Measurements from ENCODE around the gene DENND5B.
"Not testable (repeated sequence)": the region's sequence is repeated elsewhere in the genome, so short reads cannot be mapped to it uniquely, and the experiment has no call there.

The DENND5B gene

GRCh38 chr12:31390991-31391390 lies 199.9 kb downstream of the DENND5B start:
- DNase-seq (ENCODE audit: insufficient read length, low spot score) (no peak), FAIRE-seq (no peak)
- TF ChIP-seq CTCF (IDR thresholded peaks at IDR 0.05; ENCODE audit: insufficient read depth, missing control alignments) = no peak

DNA sequence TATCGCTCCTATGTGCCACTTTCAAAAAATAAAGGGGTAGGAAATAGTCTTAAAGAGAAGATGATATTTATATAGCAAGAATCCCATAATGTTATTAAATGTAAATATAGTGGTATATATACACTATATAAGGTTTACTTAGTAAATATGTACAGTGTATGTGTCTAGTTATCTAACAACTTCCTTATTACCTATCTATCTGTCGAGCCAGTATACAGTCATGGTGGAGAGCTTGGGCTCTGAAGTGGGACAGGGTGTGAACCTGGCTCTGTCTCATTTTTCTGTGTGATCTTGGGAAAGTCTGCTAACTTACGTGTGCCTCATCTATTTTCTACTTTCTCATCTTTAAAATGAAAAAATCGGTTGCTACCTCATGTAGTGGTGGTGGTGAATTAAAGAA lies 202.2 kb downstream of the DENND5B start:
- FAIRE-seq (no peak), DNase-seq (ENCODE audit: insufficient read length, low spot score) (no peak)
- no peak for TF ChIP-seq CTCF (IDR thresholded peaks at IDR 0.05; ENCODE audit: insufficient read depth, missing control alignments)

DNA sequence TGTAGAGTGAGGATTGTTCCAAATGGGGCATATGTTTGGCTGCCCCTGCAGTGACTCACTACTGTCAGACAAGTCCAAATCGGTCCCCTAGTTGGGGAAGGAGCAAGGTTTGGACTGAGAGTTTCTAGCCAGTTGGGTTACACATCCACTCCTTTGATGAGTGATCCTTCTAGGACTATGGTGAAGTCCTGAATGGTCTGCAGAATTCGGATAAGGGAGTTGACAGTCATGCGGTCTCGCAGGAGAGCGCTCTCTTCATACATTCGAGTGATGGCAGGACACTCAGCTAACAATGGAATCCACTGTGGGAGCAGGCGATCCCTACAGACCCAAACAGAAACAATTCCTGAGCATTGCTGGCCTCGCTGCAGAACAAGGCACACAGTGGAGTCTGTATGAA lies 203.5 kb downstream of the DENND5B start:
- no peak for TF ChIP-seq CTCF (IDR thresholded peaks at IDR 0.05; ENCODE audit: insufficient read depth, missing control alignments)
- DNase-seq (ENCODE audit: insufficient read length, low spot score) (no peak), FAIRE-seq (no peak)

DNA sequence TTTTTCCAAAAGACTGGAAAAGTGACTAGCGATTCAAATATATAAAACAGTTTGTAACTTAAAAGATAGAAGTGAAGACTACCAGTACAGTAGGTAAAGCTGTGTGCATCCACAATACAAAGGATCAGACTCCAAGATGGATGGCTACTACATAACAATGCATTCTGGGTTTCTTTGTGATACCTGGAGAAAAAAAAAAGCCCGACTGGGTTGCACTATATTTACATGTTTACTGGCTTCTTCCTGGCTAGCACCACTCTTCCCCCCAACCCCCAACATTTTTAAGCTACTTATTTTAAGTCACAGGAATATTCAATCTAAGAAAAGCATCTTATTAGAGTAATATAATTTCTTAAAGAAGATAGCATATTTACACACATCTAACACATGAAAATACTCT lies 203.9 kb downstream of the DENND5B start:
- no peak for DNase-seq (ENCODE audit: insufficient read length, low spot score)
- no peak for TF ChIP-seq CTCF (IDR thresholded peaks at IDR 0.05; ENCODE audit: insufficient read depth, missing control alignments)
- no peak for FAIRE-seq

DNA sequence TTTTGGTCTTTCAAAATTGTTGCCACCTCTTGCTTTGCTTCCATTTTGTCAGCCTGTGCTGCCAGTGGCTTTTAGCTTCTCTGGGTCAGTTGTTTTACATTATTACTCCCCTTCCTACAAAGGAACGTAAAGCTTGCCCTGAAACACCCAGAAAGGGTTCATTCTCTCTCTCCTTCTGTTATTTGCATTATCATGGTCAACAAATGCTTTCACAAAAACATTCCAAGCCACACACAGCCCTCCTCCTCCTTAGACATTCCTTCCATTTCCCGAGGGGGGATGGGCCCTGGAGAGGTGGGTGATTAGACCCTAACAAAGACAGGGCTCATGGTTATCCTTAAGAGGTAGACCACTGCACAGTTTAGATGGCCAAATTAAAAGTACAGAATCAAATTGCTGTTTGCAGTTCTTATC lies 204.6 kb downstream of the DENND5B start:
- no peak for TF ChIP-seq CTCF (IDR thresholded peaks at IDR 0.05; ENCODE audit: insufficient read depth, missing control alignments)
- DNase-seq (ENCODE audit: insufficient read length, low spot score) = no peak

DNA sequence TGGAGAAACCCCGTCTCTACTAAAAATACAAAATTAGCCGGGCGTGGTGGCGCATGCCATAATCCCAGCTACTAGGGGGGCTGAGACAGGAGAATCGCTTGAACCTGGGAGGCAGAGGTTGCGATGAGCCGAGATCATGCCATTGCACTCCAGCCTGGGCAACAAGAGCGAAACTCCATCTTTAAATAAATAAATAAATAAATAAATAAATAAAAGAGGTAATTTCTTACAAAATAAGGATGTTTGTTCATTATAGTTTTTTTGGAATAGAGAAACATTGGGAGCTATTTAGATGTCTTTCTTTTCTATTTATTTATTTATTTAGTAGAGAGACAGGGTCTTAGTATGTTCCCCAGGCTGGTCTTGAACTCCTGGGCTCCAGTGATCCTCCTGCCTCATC lies 213.7 kb downstream of the DENND5B start:
- FAIRE-seq; DNase-seq (ENCODE audit: insufficient read length, low spot score): not testable (repeated sequence)

More for the DNA sequence above, 204.6 kb downstream of the DENND5B start:
- FAIRE-seq = no peak

- not testable (repeated sequence) for FAIRE-seq; DNase-seq (ENCODE audit: insufficient read length, low spot score)
Measured at GRCh38 chr12:31375422-31375821, 215.5 kb downstream of the DENND5B start.

DNA sequence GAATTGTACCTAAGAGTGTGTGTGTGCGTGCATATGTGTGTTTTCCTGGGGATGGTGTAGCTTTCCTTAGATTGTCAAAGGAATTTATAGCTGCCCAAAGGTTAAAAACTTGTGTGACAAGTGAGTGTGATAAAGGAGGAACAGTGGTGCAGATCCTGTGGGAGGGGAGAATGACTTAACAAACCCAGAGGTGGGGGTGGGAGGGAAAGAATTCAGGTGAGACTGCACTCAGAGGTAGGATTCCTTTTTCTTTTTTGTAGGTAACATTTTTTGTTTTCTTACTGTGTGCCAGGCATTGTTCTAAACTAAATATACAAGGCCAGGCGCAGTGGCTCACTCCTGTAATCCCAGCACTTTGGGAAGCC lies 219.7 kb downstream of the DENND5B start:
- FAIRE-seq (no peak), DNase-seq (ENCODE audit: insufficient read length, low spot score) (no peak)
- TF ChIP-seq CTCF (IDR thresholded peaks at IDR 0.05; ENCODE audit: insufficient read depth, missing control alignments) = no peak
